SK-N-SH (cell line): ENCODE data around the gene LRMDA.

ENCODE experiments used
- EP300 ChIP-seq, 2 experiments: IDR thresholded peaks; 2 replicates each; pipeline versions ENCODE4 v1.4.0 to v1.6.1; 2012; ENCODE audit warnings: borderline replicate concordance in 1 of 2, low read depth in 1 of 2, low read length in 1 of 2
- EZH2phosphoT487 ChIP-seq: fragments of 200-600 bp; sonication (generic); IDR thresholded peaks from 2 replicates; pipeline ENCODE4 v1.6.1; 2017; ENCODE audit warnings: low read depth, mixed run types, mild to moderate bottlenecking, antibody characterized with exemption, moderate library complexity, borderline replicate concordance
- FOSL2 ChIP-seq: IDR thresholded peaks from 2 replicates; pipeline ENCODE4 v1.4.0; 2012; ENCODE audit warnings: low read depth, mild to moderate bottlenecking, moderate library complexity, borderline replicate concordance
- GABPA ChIP-seq: IDR thresholded peaks from 2 replicates; pipeline ENCODE4 v1.4.0; 2012; ENCODE audit warnings: low read depth, mild to moderate bottlenecking
- MXI1 ChIP-seq: IDR thresholded peaks from 2 replicates; pipeline ENCODE4 v1.6.1; 2012; ENCODE audit warnings: mild to moderate bottlenecking, low read depth, low read length, improper control_type of control experiment
- NFIC ChIP-seq: IDR thresholded peaks from 2 replicates; pipeline ENCODE4 v1.4.0; 2012; ENCODE audit warnings: borderline replicate concordance
- POLR2AphosphoS5 ChIP-seq: IDR thresholded peaks from 2 replicates; pipeline ENCODE4 v1.6.1; 2012; ENCODE audit warnings: low read depth, low read length
- RAD21 ChIP-seq: IDR thresholded peaks from 2 replicates; pipeline ENCODE4 v1.6.1; 2012; ENCODE audit warnings: mild to moderate bottlenecking, low read length
- RFX5 ChIP-seq: IDR thresholded peaks from 2 replicates; pipeline ENCODE4 v1.6.1; 2012; ENCODE audit warnings: mild to moderate bottlenecking, improper control_type of control experiment, low read length
- YY1 ChIP-seq: IDR thresholded peaks from 2 replicates; pipeline ENCODE4 v1.4.0; 2012; ENCODE audit warnings: low read depth, mild to moderate bottlenecking
- TF ChIP-seq, protein P1 (sequence below): fragments of 200-600 bp; sonication (generic); IDR thresholded peaks from 2 replicates; pipeline ENCODE4 v1.6.1; 2017; ENCODE audit warnings: antibody characterized with exemption, mild to moderate bottlenecking, moderate library complexity
- TF ChIP-seq, protein P2 (sequence below): IDR thresholded peaks from 2 replicates; pipeline ENCODE4 v1.4.0; 2012; ENCODE audit warnings: low read depth
- TF ChIP-seq, protein P3 (sequence below): IDR thresholded peaks from 2 replicates; pipeline ENCODE4 v1.6.1; 2012; ENCODE audit warnings: mild to moderate bottlenecking, low read depth, low read length, moderate library complexity

DNA sequence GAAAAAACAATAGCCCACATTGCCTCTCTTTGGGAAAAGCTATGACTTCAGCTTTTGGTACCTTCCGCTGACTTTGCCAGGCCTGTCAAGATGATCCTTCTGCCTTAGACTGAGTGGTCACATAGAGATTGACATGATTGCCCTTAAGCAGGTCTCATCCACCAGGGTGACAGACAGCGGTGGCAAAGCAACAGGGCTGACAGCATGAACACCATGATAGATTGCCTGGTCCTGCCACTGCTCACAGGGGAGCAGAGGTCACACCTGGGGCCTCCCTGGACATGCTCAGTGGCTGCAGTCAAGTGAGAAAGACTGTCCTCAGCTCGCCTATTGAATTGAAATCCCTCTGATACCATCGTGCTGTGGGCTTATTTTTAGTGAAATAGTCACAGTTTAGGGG is 1125.9 kb downstream of the LRMDA start:
- TF ChIP-seq RAD21 = no peak
- no peak for TF ChIP-seq POLR2AphosphoS5
- TF ChIP-seq, protein P1, sequence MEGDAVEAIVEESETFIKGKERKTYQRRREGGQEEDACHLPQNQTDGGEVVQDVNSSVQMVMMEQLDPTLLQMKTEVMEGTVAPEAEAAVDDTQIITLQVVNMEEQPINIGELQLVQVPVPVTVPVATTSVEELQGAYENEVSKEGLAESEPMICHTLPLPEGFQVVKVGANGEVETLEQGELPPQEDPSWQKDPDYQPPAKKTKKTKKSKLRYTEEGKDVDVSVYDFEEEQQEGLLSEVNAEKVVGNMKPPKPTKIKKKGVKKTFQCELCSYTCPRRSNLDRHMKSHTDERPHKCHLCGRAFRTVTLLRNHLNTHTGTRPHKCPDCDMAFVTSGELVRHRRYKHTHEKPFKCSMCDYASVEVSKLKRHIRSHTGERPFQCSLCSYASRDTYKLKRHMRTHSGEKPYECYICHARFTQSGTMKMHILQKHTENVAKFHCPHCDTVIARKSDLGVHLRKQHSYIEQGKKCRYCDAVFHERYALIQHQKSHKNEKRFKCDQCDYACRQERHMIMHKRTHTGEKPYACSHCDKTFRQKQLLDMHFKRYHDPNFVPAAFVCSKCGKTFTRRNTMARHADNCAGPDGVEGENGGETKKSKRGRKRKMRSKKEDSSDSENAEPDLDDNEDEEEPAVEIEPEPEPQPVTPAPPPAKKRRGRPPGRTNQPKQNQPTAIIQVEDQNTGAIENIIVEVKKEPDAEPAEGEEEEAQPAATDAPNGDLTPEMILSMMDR = no peak
- no peak for TF ChIP-seq EZH2phosphoT487
- TF ChIP-seq MXI1 = no peak
- no peak for TF ChIP-seq NFIC
- no peak for TF ChIP-seq YY1
- TF ChIP-seq FOSL2 = no peak
- TF ChIP-seq, protein P2, sequence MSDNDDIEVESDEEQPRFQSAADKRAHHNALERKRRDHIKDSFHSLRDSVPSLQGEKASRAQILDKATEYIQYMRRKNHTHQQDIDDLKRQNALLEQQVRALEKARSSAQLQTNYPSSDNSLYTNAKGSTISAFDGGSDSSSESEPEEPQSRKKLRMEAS = no peak
- no peak for TF ChIP-seq RFX5
- no peak for TF ChIP-seq EP300 (IDR thresholded peaks at IDR 0.05; ENCODE audit: borderline replicate concordance in 1 of 2, low read depth in 1 of 2, low read length in 1 of 2)
- TF ChIP-seq, protein P3, sequence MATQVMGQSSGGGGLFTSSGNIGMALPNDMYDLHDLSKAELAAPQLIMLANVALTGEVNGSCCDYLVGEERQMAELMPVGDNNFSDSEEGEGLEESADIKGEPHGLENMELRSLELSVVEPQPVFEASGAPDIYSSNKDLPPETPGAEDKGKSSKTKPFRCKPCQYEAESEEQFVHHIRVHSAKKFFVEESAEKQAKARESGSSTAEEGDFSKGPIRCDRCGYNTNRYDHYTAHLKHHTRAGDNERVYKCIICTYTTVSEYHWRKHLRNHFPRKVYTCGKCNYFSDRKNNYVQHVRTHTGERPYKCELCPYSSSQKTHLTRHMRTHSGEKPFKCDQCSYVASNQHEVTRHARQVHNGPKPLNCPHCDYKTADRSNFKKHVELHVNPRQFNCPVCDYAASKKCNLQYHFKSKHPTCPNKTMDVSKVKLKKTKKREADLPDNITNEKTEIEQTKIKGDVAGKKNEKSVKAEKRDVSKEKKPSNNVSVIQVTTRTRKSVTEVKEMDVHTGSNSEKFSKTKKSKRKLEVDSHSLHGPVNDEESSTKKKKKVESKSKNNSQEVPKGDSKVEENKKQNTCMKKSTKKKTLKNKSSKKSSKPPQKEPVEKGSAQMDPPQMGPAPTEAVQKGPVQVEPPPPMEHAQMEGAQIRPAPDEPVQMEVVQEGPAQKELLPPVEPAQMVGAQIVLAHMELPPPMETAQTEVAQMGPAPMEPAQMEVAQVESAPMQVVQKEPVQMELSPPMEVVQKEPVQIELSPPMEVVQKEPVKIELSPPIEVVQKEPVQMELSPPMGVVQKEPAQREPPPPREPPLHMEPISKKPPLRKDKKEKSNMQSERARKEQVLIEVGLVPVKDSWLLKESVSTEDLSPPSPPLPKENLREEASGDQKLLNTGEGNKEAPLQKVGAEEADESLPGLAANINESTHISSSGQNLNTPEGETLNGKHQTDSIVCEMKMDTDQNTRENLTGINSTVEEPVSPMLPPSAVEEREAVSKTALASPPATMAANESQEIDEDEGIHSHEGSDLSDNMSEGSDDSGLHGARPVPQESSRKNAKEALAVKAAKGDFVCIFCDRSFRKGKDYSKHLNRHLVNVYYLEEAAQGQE = no peak
- TF ChIP-seq GABPA = no peak
